ENCODE results near the gene RAPGEF1. TPM values are rescaled to one million over a fixed set of nuclear protein-coding genes. Genes with fewer than 3 reads are reported as not detected.

Gene RAPGEF1
- total and polyA plus RNA-seq, 12 donors = 39.6 to 135 (median 111) TPM

DNA sequence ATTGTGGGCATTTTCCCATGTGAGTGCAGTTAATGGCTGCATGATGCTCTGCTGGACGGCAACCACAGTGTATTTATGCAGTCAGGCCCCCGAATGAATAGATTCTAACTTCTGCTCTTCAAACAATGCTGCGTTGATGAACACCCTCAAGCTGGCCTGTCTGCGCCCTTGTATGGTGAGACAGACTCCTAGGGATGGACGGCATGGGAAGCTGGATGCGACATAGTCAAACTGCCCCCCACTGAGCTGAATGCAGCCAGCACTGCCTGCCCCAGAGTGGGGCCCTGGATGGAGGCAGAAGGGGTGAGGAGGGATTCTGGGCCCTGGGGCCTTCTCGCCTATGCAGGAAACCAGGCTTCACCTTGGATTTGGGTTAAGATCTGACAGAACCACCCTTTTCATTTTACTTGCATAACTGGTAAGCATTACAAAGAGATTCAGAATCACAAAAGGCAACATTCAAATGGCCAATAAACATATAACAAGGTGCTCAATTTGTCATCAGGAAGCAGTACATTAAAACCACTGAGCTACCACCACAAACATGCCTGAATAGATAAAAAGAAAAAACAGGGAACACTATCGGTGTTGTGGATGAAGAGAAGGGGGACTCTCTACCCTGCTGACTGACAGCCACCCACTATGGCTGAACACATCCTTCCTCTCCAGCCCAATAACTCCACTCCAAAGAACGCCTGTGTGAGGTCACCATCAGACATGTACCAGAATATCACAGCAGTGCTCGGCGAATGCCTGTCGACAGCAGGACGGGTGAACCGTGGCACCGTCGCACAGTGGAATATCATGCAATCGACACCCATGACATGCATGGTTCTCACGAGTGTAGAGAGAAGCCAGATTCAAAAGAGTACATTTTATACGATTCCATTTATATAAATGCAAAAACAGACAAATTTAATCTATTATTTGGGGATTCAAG lies 79.1 kb downstream of the RAPGEF1 start:
- H3K27ac ChIP-seq = peak overlapping the region in 4 of 10 donors; percentile 7 to 18 (median 15)
- intact Hi-C loops (cut with DNase I) = no loop called here
- no peak overlapping the region for H3K4me3 ChIP-seq
- TF ChIP-seq, protein P1, sequence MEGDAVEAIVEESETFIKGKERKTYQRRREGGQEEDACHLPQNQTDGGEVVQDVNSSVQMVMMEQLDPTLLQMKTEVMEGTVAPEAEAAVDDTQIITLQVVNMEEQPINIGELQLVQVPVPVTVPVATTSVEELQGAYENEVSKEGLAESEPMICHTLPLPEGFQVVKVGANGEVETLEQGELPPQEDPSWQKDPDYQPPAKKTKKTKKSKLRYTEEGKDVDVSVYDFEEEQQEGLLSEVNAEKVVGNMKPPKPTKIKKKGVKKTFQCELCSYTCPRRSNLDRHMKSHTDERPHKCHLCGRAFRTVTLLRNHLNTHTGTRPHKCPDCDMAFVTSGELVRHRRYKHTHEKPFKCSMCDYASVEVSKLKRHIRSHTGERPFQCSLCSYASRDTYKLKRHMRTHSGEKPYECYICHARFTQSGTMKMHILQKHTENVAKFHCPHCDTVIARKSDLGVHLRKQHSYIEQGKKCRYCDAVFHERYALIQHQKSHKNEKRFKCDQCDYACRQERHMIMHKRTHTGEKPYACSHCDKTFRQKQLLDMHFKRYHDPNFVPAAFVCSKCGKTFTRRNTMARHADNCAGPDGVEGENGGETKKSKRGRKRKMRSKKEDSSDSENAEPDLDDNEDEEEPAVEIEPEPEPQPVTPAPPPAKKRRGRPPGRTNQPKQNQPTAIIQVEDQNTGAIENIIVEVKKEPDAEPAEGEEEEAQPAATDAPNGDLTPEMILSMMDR (IDR thresholded peaks at IDR 0.05) = no peak
- peaks cover 11 to 88% (median 74%) of the 10 kb centered on the region in 9 donors for H3K4me1 ChIP-seq
- ATAC-seq (peak in 5 of 8 donors; percentile 32 to 44 (median 36)), DNase-seq (no peak)
- no peaks in the 10 kb centered on the region for H3K27me3 ChIP-seq
- H3K9me3 ChIP-seq = peaks cover 0 to 4% (median 0%) of the 10 kb centered on the region in 11 donors
- H3K36me3 ChIP-seq = peaks cover 0 to 5% (median 0%) of the 10 kb centered on the region in 9 donors
- 64 to 67% methylated on average over 19 of the region's 19 CpGs for WGBS, 2 donors

DNA sequence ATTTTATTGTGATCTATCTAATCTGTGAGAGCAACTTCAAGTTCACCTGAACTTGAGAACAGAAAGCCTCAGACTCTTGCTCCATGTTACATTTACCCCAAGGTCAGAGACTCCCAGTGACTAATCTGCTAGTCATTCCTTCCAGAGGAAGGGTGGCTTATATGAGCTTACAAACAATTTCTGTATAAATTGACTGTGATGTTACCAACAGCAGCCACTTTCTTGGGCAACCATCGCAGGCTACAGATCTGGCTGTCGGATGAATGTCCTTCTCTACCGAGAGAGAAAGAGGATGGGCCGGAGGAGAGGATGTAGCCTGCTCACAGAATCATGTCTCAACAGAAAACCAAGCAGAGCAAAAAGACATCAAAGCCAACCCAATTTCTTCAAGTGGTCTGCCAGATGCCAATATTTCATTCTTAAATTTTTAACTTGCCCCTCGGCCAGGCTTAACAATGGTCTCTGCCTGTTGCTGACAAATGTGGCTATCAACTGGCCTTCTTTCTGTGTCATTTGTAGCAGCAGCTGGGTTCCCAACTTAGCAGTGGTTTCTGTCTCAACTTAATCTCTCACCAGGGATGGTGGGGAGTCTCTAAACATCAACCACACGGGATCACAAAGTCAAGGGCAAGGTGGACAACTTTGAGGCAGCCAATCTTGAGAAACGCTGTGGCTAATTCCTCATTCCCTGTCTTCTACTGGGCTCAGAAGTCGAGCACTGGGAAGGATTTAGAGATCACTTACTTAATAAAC lies 81.3 kb downstream of the RAPGEF1 start:
- DNase-seq (no peak), ATAC-seq (peak in 1 of 8 donors; percentile 47)
- H3K4me3 ChIP-seq = no peak overlapping the region
- intact Hi-C loops (cut with DNase I) = loop anchor here in 1 of 10 donors (5.0 kb wide), 1 partner anchor 74 kb away; no protein-coding TSS in a partner anchor
- WGBS, 2 donors = 77 to 79% methylated on average over 8 of the region's 8 CpGs
- peaks cover 0 to 5% (median 0%) of the 10 kb centered on the region in 9 donors for H3K36me3 ChIP-seq
- H3K4me1 ChIP-seq = peaks cover 11 to 100% (median 93%) of the 10 kb centered on the region in 9 donors
- no peaks in the 10 kb centered on the region for H3K9me3 ChIP-seq
- TF ChIP-seq, protein P1 (IDR thresholded peaks at IDR 0.05) = no peak
- peak overlapping the region in 7 of 10 donors; percentile 13 to 91 (median 53) for H3K27ac ChIP-seq
- no peaks in the 10 kb centered on the region for H3K27me3 ChIP-seq

DNA sequence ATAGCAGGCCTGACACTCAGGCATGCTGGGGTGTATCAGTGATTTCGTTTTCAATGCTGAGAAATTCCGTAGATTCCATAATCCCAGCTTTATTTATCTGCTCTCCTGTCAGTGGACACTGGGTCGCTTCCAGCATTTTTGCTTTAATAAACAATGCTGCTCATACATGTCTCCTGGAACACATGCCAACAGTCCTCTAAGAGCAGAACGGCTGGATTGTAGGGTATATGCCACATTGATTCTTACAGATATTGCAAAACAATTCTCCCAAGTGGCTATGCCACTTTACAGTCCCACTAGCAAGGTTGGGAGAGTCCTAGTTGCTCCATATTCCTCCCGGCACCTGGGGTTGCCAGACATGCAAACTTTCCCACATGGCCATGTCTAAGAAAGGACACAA lies 81.9 kb downstream of the RAPGEF1 start:
- ATAC-seq = no peak
- Histone ChIP-seq H3K4me1 (peaks cover 11 to 99% (median 90%) of the 10 kb centered on the region in 9 donors), H3K4me3 (no peak overlapping the region), H3K9me3 (no peaks in the 10 kb centered on the region), H3K27me3 (no peaks in the 10 kb centered on the region), H3K36me3 (peaks cover 0 to 5% (median 0%) of the 10 kb centered on the region in 9 donors), H3K27ac (peak overlapping the region in 5 of 10 donors; percentile 13 to 91 (median 53))
- intact Hi-C loops (cut with DNase I) = loop anchor here in 1 of 10 donors (5.0 kb wide), 1 partner anchor 74 kb away; no protein-coding TSS in a partner anchor
- WGBS, 2 donors = 59 to 69% methylated on average over 5 of the region's 5 CpGs
- TF ChIP-seq, protein P1 (IDR thresholded peaks at IDR 0.05) = no peak
- DNase-seq = no peak

DNA sequence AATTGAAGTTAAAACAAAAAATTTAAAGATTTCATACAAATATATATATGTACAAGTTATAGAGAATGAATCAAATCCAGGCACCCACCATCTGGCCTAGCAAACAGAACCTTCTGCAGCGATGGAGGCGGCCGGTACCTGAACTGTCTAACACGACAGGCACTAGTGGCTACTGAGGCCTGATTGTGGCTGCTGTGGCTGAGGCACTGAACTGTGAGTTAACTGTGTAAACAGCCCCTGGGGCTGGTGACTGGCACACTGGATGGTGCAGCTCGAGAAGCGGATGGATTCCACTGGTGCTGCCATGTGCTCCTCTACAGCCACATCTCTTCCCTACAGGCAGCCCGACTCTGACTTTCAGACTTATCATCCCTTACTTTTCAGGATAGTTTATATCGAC lies 82.4 kb downstream of the RAPGEF1 start:
- DNase-seq = no peak
- no peak for ATAC-seq
- TF ChIP-seq, protein P1 (IDR thresholded peaks at IDR 0.05) = no peak
- H3K36me3 ChIP-seq = peaks cover 0 to 2% (median 0%) of the 10 kb centered on the region in 9 donors
- H3K4me1 ChIP-seq = peaks cover 11 to 99% (median 88%) of the 10 kb centered on the region in 9 donors
- intact Hi-C loops (cut with DNase I) = loop anchor here in 1 of 10 donors (5.0 kb wide), 1 partner anchor 75 kb away; no protein-coding TSS in a partner anchor
- WGBS, 2 donors = 91 to 92% methylated on average over 8 of the region's 8 CpGs
- no peak overlapping the region for H3K4me3 ChIP-seq
- H3K9me3 ChIP-seq = no peaks in the 10 kb centered on the region
- H3K27me3 ChIP-seq = no peaks in the 10 kb centered on the region
- H3K27ac ChIP-seq = peak overlapping the region in 4 of 10 donors; percentile 13 to 91 (median 56)
